Measurements from ENCODE around the gene RAP1GAP2.
A peak's percentile ranks its signal among the peaks of the same experiment; 100 is the strongest.

The RAP1GAP2 gene

GRCh38 chr17:2924211-2924610 is 128.0 kb downstream of the RAP1GAP2 start:
- no peak for DNase-seq

DNA sequence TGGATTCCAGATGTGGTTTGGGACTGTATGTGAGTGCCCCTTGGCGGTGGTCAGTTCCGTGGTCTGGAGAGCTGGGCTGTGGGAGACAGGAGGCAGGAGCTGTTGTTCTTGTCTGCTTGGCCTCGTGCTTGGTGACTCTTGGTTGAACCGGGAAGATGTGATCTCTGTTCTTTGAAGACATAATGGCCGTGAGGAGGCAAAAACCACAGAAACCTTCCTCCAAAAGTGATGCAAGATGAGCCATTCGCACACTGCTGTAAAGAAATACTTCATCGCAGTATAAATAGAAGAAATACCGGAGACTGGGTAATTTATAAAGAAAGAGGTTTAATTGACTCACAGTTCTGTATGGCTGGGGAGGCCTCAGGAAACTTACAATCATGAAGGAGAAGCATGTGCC is 128.8 kb downstream of the RAP1GAP2 start:
- no peak for DNase-seq

GRCh38 chr17:2926019-2926650 is 129.9 kb downstream of the RAP1GAP2 start:
- DNase-seq, result no peak

GRCh38 chr17:2928294-2928890 is 132.2 kb downstream of the RAP1GAP2 start:
- no peak for DNase-seq

- DNase-seq, result no peak
These were observed 133.8 kb downstream of the RAP1GAP2 start for GRCh38 chr17:2929881-2930533.

- DNase-seq, result no peak
These were observed 135.6 kb downstream of the RAP1GAP2 start for GRCh38 chr17:2931876-2932275.

DNA sequence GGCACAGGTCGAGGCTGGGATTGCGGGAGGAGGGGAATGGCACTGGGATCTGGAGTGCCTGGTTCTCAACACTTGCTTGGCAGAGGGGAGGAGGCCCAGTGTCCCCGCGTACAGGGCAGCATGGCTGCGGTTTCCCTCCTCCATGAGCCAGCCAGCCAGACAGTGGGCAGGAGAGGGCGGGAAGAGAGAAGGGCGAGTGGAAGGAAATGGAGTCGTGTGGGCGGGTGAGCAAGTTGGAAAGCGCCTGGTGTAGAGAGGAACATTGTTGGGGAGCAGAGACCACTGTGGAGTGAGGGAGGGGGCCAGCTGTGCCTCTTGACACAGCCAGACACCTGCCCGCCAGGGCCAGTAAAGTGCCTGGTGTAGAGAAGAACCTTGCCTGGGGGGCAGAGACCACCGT is 136.7 kb downstream of the RAP1GAP2 start:
- no peak for DNase-seq

DNA sequence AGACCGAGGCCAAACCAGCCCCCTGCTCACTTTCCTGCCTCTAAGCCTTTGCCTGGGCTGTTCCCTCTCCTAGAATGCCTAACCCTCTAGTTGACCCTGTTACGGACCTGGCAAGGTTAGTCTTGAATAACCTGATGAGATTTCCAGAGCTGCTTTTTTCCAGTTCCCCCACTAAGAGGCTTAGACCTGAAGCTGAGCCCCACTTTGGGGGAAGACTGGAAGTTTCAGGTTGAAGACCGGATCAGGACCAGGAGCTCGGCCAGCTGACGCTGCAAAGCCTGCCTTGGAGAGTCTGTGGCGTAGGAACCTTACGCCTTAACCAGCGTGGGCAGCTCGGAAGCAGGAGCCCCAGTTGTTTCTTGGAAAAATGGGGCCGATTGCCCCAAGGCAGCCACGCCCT is 137.4 kb downstream of the RAP1GAP2 start:
- DNase-seq, result no peak

GRCh38 chr17:2935632-2936031 is 139.4 kb downstream of the RAP1GAP2 start:
- no peak for DNase-seq

DNA sequence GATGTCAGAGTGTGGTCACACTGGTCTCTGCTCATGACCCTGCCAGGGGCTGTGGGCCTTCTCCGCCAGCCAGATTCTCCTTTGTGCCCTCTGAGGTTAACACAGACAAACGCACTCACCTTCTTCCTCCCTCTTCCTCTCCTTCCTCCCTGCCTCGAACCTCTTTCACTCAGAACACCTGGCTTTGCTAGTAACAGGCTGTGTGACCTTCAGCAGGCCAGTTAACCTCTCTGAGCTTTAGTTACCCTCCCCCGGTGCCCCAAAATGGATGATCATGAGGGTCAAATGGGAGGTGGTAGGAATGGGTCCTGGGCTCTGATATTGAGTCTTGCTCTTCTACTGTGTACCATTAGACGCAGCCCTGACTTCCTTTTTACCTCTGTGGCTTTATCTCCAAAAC is 140.1 kb downstream of the RAP1GAP2 start:
- no peak for DNase-seq

GRCh38 chr17:2936771-2937321 is 140.6 kb downstream of the RAP1GAP2 start:
- DNase-seq, result no peak

DNA sequence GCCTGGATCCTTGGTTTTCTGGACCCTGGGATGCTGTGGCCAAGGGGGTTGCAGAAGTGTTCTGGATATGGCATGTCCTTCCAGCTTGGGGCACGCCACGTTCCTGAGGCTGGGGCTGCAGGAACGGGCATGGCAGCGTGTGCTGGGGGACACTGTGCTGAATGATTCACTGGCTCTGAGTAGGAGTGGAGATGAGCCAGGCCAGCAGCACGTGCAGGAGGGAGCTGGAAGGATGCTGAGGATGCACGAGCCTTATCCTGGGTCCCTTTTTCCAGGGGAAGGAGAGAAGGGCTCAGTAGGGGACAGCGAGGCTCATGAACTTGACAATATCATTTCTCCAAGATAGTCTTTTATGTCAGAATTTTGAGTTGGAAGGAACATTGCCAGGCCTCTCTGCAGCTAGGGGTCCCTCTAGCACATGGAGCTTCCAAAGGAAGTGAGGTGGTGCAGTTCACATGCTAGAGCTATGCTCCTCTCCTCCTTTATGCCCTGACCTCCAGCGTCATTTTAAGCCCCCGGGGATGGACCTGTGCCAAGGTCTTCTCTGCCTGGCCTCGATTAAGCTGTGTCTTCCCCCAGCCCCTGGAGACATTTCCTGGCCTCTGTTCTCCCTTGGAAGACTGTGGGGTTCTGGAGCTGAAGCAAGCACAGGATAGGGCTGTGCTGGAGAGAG is 141.2 kb downstream of the RAP1GAP2 start:
- DNase-seq, result no peak

GRCh38 chr17:2939714-2940351 is 143.6 kb downstream of the RAP1GAP2 start:
- no peak for DNase-seq

DNA sequence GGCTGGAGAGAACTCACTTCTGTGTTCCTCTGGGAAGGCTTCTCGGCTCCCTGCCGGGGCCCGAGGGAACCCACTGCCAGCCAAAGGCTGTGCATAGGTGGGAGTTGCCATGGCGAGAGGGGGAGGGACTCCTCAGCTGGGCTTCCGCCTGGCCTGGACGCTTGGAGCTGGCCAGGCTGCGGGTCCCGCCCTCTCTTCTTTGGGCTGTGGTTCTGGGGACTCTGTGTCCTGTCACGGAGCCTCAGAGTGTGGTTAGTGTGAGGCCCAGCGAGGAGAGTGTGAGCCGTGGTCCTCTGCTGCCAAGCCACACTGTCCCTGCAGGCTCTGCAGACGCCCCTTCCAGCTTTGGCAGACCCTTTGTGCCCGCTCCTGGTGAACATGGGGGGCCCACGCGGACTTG is 144.1 kb downstream of the RAP1GAP2 start:
- no peak for DNase-seq

GRCh38 chr17:2943981-2944380 is 147.7 kb downstream of the RAP1GAP2 start:
- DNase-seq, result no peak

DNA sequence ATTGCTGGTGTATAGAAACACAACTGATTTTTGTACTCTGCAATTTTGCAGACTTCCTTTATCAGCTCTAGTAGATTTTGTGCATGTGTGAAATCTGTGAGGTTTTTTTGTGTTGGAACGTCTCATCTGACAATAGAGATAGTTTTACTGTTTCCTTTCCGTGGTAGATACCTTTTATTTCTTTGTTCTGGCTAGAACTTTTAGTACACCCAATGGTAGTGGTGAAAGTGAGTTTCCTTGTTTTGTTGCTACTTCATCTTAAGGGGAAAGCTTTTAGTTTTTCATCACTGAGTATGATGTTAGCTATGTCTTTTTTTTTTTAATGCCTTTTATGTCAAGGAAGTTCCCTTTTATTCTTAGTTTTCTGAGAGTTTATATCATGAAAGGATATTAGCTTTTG is 149.1 kb downstream of the RAP1GAP2 start:
- DNase-seq, result no peak

DNA sequence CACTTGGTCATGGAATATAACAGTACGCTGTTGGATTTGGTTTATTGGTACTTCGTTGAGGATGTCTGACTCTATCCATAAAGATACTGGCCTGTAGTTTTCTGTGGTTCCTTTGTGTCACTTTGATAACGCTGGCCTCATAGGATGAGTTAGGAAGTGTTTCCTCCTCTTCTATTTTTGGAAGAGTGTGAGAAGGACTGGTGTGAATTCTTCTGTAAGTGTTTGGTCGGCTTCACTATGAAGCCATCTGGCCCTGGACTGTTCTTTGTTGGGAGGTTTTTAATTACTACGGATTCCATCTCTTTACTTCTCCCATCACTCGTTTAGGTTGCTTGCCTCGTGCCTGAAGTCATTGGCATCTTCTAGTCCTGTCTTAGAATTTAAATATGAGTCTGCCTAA is 149.9 kb downstream of the RAP1GAP2 start:
- no peak for DNase-seq

GRCh38 chr17:2947588-2947950 is 151.3 kb downstream of the RAP1GAP2 start:
- no peak for DNase-seq

DNA sequence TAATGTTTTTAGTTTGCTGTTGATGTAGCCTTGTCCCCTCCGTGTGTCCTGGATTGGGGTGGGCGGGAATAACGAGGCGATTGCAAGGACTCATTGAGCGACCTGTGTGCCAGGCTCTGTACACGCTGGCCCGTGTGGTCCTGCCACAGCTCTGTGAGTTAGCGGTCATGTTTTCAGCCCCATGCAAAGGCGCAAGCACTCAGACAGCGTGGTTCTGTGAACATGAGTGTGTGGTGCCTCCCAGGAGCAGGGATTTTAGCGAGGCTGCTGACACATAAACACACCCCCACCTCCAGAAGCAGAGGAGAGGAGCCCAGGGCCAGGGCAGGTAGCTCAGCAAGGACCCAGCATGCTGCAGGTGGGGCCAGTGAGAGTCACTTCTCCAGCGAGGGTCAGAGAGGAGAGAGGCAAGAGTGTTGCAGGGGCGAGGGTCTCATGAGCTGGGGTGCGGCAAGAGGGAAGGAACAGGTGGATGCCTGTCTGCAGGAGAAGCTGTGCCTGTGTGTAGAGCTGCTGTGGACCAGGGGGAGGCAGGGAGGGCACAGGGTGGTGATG is 151.8 kb downstream of the RAP1GAP2 start:
- DNase-seq, result no peak

DNA sequence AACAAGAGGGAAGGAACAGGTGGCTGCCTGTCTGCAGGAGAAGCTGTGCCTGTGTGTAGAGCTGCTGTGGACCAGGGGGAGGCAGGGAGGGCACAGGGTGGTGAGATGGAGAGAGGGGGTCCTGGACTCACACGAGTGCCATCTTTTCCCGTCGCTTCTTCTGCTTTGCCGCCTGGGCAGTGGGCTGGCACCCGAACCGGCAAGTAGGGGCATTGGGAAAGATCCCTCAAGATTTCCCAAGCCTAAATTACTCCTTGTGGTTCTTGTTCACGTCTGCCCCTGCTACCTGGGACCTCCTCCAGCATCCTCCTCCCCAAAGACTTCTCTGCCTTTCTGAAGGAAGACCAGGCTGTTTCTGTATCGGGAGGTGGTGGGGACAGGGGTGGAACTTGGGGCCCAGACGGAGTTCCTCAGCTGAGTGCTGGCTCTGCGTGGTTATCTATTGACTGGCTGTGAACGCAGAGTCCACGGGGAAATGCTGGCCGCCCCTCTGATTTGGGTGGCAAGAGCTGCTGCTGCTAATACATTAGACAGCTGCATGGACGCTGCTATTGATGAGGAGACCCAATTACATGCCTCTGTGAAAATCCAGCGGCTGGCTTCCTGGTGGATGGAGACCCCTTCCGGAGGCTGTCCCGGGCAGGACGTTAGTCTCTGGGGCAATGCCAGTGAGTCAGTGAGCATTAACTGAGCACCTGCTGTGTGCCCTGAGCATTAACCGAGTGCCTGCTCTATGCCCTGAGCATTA is 152.7 kb downstream of the RAP1GAP2 start:
- DNase-seq, result no peak

GRCh38 chr17:2949469-2950044 is 153.3 kb downstream of the RAP1GAP2 start:
- DNase-seq, result peak; percentile 57

DNA sequence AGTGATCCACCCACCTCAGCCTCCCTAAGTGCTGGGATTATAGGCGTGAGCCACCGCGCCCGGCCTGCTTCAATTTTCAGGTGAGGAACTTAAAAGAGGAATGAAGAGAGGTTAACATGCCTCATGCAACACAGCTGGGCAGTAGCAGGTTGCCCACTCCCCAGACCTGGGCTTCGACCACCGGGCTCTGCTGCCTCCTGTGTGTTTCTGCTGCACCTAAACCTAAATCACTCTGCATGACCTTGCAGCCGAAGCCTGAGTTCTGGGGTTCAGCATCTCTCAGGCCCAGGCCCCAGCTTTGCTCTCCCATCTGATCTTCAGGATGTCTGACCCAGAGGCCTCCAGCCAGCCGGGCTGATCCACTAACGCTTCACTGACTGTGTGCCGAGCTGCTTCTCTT is 154.6 kb downstream of the RAP1GAP2 start:
- no peak for DNase-seq
